SK-N-SH treated with all-trans-retinoic acid at 6 μM for 48 hours (cell line): ENCODE results near the gene TPPP.
"Not testable (repeated sequence)": the region's sequence is repeated elsewhere in the genome, so short reads cannot be mapped to it uniquely, and the experiment has no call there.

Experiments used
- ATAC-seq: fragments of 200-7000 bp; cut with Tn5 transposase; 3 replicates; pipeline ENCODE4 v1.9.1; 2020; ENCODE audit warnings: mild to moderate bottlenecking, moderate library complexity
- ISL1 ChIP-seq: fragments of 250-450 bp; sonication (Bioruptor Pico); IDR thresholded peaks from 2 replicates; pipeline ENCODE4 v2.1.2; 2022; ENCODE audit warnings: mild to moderate bottlenecking, moderate library complexity
- PPARA ChIP-seq: fragments of 250-450 bp; sonication (Bioruptor Pico); IDR thresholded peaks from 2 replicates; pipeline ENCODE4 v1.5.0; 2020; ENCODE audit warnings: mild to moderate bottlenecking, borderline replicate concordance
- SNAI2 ChIP-seq: fragments of 250-450 bp; sonication (Bioruptor Pico); IDR thresholded peaks from 2 replicates; pipeline ENCODE4 v1.5.0; 2020; ENCODE audit warnings: mild to moderate bottlenecking, moderate library complexity
- TOX ChIP-seq: fragments of 250-450 bp; sonication (Bioruptor Pico); IDR thresholded peaks from 2 replicates; pipeline ENCODE4 v1.8.0; 2021; ENCODE audit warnings: mild to moderate bottlenecking, moderate library complexity, borderline replicate concordance
- ZFP3 ChIP-seq: fragments of 250-450 bp; sonication (Bioruptor Pico); IDR thresholded peaks from 2 replicates; pipeline ENCODE4 v1.5.0; 2020; ENCODE audit warnings: mild to moderate bottlenecking, moderate library complexity
- TF ChIP-seq, protein P1 (sequence below): fragments of 250-450 bp; sonication (Bioruptor Pico); IDR thresholded peaks from 2 replicates; pipeline ENCODE4 v1.8.0; 2021; ENCODE audit warnings: low read depth, mild to moderate bottlenecking, moderate library complexity, borderline replicate concordance
- TF ChIP-seq, protein P2 (sequence below): fragments of 250-450 bp; sonication (Bioruptor Pico); IDR thresholded peaks from 2 replicates; pipeline ENCODE4 v1.5.0; 2020; ENCODE audit warnings: mild to moderate bottlenecking, moderate library complexity

The TPPP gene

GRCh38 chr5:708848-709517 lies 15.8 kb upstream of the TPPP start:
- not testable (repeated sequence) for ATAC-seq

GRCh38 chr5:708374-708773 lies 15.2 kb upstream of the TPPP start:
- ATAC-seq: not testable (repeated sequence)

- ATAC-seq: not testable (repeated sequence)
Observed at GRCh38 chr5:706127-706526, 13.0 kb upstream of the TPPP start.

- not testable (repeated sequence) for ATAC-seq
Observed at GRCh38 chr5:696753-697702, 3.9 kb upstream of the TPPP start.

GRCh38 chr5:696191-696590 lies 3.0 kb upstream of the TPPP start:
- ATAC-seq: not testable (repeated sequence)

DNA sequence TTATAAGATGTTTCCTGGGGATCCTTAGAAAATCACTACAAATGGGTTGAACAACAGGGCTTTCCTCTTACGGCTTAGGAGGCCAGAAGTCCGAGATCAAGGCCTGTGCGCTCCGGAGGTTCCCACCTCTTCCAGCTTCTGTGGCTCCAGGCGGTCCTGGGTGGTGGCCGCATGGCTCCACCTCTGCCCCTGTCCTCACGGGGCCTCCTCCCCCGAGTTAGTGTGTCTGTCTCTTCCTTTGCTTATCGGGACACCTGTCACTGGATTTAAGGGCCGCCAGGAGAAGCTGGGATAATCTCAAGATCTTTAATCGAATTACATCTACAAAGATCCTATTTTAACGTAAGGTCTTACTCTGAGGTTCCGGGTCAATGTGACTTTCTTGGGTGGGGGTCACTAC lies 2.3 kb upstream of the TPPP start:
- ATAC-seq: not testable (repeated sequence)

DNA sequence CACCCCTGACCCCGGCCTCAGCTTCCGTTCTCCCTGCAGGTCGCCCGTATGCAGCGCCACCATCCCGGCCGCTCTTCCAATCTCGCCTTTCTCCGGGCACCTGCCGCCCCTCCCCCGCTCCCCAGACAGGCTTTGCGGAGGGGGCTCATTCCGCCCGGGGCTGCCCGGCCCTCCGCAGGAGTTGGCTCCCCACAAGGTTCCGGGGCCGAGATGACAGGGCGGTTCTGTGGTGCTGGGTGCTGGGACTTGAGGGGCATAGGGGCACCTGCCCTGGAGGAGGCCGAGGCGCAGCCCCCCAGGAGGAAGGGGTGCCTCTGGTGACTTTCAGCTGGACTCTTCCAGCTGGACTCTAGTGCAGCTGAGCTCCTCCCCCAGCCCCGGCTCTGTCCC lies 885 bp upstream of the TPPP start:
- ATAC-seq: not testable (repeated sequence)

DNA sequence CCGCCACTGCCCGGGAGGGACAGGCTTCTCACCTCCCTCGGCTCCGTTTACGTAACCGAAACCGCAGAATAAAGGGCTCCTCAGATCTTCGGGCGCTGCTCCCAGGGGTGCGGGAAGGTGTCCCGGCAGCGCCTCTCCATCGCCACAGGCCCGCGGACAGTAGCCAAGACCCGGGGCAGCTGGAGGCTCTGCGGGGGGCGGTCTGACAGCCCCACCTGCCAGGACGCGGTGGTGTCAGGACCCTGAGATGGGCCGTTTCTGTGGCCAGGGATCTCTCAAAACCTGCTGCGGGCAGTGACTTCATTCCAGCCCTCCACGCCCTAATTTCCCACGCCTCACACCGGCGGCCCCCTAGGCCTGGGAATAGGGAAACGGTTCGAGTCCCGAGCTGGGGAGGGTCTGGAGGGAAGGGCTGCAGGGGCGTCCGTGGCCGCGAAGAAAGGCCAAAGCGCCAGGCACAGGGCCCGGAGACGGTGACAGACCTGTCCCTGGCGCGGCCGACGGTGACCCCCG lies 567 bp downstream of the TPPP start:
- not testable (repeated sequence) for ATAC-seq

DNA sequence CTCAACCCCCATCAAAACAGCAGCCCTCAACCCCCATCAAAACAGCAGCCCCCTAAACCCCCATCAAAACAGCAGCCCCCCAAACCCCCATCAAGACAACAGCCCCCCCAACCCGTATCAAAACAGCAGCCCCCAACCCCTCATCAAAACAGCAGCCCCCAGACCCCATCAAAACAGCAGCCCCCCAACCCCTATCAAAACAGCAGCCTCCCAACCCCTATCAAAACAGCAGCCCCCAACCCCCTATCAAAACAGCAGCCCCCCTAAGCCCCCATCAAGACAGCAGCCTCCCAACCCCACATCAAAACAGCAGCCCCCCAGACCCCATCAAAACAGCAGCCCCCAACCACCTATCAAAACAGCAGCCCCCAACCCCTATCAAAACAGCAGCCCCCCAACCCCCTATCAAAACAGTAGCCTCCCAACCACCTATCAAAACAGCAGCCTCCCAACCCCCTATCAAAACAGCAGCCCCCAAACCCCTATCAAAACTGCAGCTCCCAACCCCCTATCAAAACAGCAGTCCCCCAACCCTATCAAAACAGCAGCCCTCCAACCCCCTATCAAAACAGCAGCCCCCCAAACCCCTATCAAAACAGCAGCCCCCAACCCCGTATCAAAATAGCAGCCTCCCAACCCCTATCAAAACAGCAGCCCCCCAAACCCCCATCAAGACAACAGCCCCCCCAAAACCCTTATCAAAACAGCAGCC lies 1.2 kb downstream of the TPPP start:
- no peak for ATAC-seq

DNA sequence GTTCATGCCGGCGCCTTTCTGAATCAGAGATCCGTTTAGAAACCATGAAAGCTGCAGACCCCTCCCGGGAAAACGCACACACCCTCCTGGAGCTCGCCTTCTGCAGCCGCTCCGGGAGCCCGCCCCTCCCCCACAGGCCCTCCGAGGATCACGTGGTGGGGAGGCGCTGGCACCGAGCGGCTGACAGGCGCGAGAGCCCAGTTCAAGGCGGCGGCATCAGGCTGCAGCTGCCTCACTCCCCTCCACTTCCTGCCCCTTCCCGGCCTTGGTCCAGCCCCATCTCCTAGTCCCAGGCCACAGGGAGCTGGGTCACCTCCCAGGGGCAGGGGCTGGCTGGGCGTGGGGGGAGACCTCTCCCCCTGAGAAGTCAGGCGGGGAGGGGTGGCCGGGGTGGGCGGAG lies 2.1 kb downstream of the TPPP start:
- ATAC-seq: not testable (repeated sequence)

More for the DNA sequence above, 1.2 kb downstream of the TPPP start:
- TF ChIP-seq, protein P1, sequence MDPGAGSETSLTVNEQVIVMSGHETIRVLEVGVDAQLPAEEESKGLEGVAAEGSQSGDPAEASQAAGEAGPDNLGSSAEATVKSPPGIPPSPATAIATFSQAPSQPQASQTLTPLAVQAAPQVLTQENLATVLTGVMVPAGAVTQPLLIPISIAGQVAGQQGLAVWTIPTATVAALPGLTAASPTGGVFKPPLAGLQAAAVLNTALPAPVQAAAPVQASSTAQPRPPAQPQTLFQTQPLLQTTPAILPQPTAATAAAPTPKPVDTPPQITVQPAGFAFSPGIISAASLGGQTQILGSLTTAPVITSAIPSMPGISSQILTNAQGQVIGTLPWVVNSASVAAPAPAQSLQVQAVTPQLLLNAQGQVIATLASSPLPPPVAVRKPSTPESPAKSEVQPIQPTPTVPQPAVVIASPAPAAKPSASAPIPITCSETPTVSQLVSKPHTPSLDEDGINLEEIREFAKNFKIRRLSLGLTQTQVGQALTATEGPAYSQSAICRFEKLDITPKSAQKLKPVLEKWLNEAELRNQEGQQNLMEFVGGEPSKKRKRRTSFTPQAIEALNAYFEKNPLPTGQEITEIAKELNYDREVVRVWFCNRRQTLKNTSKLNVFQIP (CRISPR knock-in tag): no peak
- TF ChIP-seq SNAI2 (CRISPR knock-in tag) (no peak), PPARA (CRISPR knock-in tag) (no peak), TOX (CRISPR knock-in tag) (no peak), ISL1 (CRISPR knock-in tag) (no peak), ZFP3 (no peak)
- TF ChIP-seq, protein P2, sequence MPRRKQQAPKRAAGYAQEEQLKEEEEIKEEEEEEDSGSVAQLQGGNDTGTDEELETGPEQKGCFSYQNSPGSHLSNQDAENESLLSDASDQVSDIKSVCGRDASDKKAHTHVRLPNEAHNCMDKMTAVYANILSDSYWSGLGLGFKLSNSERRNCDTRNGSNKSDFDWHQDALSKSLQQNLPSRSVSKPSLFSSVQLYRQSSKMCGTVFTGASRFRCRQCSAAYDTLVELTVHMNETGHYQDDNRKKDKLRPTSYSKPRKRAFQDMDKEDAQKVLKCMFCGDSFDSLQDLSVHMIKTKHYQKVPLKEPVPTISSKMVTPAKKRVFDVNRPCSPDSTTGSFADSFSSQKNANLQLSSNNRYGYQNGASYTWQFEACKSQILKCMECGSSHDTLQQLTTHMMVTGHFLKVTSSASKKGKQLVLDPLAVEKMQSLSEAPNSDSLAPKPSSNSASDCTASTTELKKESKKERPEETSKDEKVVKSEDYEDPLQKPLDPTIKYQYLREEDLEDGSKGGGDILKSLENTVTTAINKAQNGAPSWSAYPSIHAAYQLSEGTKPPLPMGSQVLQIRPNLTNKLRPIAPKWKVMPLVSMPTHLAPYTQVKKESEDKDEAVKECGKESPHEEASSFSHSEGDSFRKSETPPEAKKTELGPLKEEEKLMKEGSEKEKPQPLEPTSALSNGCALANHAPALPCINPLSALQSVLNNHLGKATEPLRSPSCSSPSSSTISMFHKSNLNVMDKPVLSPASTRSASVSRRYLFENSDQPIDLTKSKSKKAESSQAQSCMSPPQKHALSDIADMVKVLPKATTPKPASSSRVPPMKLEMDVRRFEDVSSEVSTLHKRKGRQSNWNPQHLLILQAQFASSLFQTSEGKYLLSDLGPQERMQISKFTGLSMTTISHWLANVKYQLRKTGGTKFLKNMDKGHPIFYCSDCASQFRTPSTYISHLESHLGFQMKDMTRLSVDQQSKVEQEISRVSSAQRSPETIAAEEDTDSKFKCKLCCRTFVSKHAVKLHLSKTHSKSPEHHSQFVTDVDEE: no peak

- ATAC-seq: peak; percentile 14
Observed at GRCh38 chr5:690293-690692, 2.9 kb downstream of the TPPP start.

DNA sequence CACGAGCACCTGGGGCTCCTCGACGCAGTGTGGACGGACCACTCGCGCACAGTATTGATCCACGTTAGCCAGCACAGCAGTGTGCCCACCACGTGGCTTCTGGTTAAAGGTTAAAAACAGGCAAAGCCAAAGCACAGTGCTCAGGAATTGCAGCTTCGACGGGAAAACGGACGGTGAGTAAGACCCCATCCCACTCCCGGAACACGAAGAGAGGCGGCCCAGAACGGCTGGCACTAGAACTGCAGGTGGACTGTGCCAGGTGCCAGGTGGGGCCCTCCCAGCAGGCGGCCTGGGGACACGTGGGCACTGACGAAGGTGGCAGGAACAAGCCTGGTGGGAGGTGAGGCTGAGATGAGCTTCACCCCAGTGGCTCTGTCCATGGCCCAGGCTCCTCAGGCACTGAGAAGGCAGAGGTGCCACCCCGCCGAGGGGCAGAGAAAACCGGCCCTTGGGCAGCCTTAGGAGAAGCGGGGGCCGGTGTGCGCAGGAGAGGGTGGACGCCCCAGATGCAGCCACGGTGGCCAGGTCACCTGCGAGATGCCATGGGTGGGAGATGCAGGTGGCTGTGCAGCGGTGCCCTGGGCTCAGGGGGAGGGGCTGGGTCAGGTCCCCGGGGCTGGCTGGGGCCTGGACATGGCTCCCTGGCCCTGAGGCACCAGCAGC lies 4.7 kb downstream of the TPPP start:
- ATAC-seq: not testable (repeated sequence)

- ATAC-seq: not testable (repeated sequence)
Observed at GRCh38 chr5:686936-687335, 6.2 kb downstream of the TPPP start.

- not testable (repeated sequence) for ATAC-seq
Observed at GRCh38 chr5:686172-686523, 7.0 kb downstream of the TPPP start.
